Measurements from ENCODE around the gene GOT1. TPM values are rescaled to one million over a fixed set of nuclear protein-coding genes. Genes with fewer than 3 reads are reported as not detected.
A peak's percentile ranks its signal among the peaks of the same experiment; 100 is the strongest.

GOT1 gene
- polyA plus RNA-seq, 3 donors, result 2.6 to 10.4 (median 8.2) TPM

DNA sequence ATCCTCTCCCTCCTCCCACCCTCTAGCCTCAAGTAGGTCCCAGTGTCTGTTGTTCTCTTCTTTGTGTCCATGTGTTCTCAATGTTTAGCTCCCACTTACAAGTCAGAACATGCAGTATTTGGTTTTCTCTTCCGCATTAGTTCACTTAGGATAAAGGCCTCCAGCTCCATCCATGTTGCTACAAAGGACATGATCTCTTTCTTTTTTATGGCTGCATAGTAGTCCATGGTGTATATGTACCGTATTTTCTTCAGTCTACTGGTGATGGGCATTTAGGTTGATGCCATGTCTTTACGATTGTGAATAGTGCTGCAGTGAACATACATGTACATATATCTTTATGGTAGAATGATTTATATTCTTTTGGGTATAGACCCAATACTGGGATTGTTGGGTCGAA lies 1.6 kb upstream of the GOT1 start:
- intact Hi-C loops (cut with micrococcal nuclease), result loop anchor here (5.0 to 10.0 kb wide), 2 partner anchors 190 to 283 kb away; partner anchors contain the start of gene SLC25A28 (in 2 of the 2)
- Histone ChIP-seq H3K36me3 (replicated peaks in 1 of 2; ENCODE audit: control insufficient read depth in 1 of 2, insufficient read depth in 2 of 2, low read length in 2 of 2) (peaks cover 0 to 5% of the 10 kb centered on the region in 2 donors), H4K20me1 (ENCODE audit: insufficient read depth, low read length) (no peaks in the 10 kb centered on the region), H3K4me1 (ENCODE audit: control insufficient read depth in 1 of 2, insufficient read depth in 2 of 2, low read length in 2 of 2) (peaks cover 12 to 19% of the 10 kb centered on the region in 2 donors), H3K9me3 (replicated peaks in 1 of 2; ENCODE audit: control insufficient read depth in 1 of 2, insufficient read depth in 1 of 2, low read length in 2 of 2) (no peaks in the 10 kb centered on the region), H3K4me3 (replicated peaks in 1 of 3; ENCODE audit: low read depth in 2 of 3, low read length in 3 of 3) (no peak overlapping the region), H3K27ac (ENCODE audit: low read depth in 1 of 2, low read length in 2 of 2) (no peak overlapping the region), H2AFZ (ENCODE audit: insufficient read depth, low read depth, low read length, poor library complexity, severe bottlenecking) (no peak overlapping the region), H3K4me2 (replicated peaks; ENCODE audit: extremely low read depth, low read length, poor library complexity, severe bottlenecking) (no peak overlapping the region), H3K79me2 (ENCODE audit: insufficient read depth, low read length) (no peaks in the 10 kb centered on the region), H3K27me3 (ENCODE audit: control insufficient read depth in 2 of 2, insufficient read depth in 2 of 2, low read length in 2 of 2) (no peaks in the 10 kb centered on the region), H3K9ac (ENCODE audit: insufficient read depth, low read length, poor library complexity, severe bottlenecking) (no peak overlapping the region)
- Mint-ChIP-seq H3K4me3 (no peak overlapping the region), H3K36me3 (peaks cover 4 to 7% of the 10 kb centered on the region in 2 donors), H3K4me1 (peaks cover 22% of the 10 kb centered on the region), H3K27me3 (ENCODE audit: low read depth in 3 of 3) (peaks cover 0 to 8% (median 0%) of the 10 kb centered on the region in 3 donors), H3K9me3 (peaks cover 0 to 5% (median 0%) of the 10 kb centered on the region in 7 donors), H3K27ac (peak overlapping the region in 1 of 7 donors; percentile 60)
- no CpG with 5 or more reads among the region's 4 CpGs for WGBS (ENCODE audit: insufficient coverage)
- DNase-seq, result no peak
- TF ChIP-seq, protein P1, sequence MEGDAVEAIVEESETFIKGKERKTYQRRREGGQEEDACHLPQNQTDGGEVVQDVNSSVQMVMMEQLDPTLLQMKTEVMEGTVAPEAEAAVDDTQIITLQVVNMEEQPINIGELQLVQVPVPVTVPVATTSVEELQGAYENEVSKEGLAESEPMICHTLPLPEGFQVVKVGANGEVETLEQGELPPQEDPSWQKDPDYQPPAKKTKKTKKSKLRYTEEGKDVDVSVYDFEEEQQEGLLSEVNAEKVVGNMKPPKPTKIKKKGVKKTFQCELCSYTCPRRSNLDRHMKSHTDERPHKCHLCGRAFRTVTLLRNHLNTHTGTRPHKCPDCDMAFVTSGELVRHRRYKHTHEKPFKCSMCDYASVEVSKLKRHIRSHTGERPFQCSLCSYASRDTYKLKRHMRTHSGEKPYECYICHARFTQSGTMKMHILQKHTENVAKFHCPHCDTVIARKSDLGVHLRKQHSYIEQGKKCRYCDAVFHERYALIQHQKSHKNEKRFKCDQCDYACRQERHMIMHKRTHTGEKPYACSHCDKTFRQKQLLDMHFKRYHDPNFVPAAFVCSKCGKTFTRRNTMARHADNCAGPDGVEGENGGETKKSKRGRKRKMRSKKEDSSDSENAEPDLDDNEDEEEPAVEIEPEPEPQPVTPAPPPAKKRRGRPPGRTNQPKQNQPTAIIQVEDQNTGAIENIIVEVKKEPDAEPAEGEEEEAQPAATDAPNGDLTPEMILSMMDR (IDR thresholded peaks at IDR 0.05), result no peak

DNA sequence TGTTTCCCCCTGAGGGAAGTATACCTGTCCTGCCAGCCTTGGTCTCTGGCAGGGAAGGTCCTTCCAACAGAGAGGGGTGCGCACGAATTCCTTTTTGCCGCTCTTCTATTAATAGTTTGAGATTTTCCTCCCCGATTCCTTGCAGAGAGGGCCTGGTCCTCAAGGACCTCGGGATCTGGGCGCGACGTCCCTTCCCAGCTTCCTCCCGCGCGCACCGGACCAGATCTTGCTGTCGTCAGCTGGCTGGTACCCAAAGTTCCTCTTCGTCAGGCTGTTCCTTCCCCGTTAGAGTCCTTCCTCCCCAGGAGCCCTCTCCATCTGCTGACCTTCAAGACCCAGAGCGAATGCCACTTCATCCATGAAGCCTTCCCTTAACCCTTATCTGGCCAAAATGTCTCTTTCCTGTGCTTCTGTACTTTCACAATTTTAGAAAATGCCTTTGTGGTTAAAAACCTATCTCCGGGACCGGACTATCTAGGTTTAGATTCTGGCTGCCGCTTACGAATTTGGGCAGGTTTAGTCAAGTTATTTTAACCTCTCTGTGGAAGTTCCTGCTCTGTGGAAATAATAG lies 851 bp upstream of the GOT1 start:
- peak overlapping the region; percentile 99 to 100 for H3K4me3 Mint-ChIP-seq
- DNase-seq, result peak; percentile 35 to 65 (median 42)
- H4K20me1 ChIP-seq (ENCODE audit: insufficient read depth, low read length), result no peaks in the 10 kb centered on the region
- H3K9me3 ChIP-seq (replicated peaks in 1 of 2; ENCODE audit: control insufficient read depth in 1 of 2, insufficient read depth in 1 of 2, low read length in 2 of 2), result no peaks in the 10 kb centered on the region
- H3K79me2 ChIP-seq (ENCODE audit: insufficient read depth, low read length), result no peaks in the 10 kb centered on the region
- peaks cover 4 to 7% of the 10 kb centered on the region in 2 donors for H3K36me3 Mint-ChIP-seq
- peak overlapping the region; percentile 72 for H3K9ac ChIP-seq (ENCODE audit: insufficient read depth, low read length, poor library complexity, severe bottlenecking)
- H3K4me2 ChIP-seq (replicated peaks; ENCODE audit: extremely low read depth, low read length, poor library complexity, severe bottlenecking), result peak overlapping the region; percentile 75
- peaks cover 0 to 5% of the 10 kb centered on the region in 2 donors for H3K36me3 ChIP-seq (replicated peaks in 1 of 2; ENCODE audit: control insufficient read depth in 1 of 2, insufficient read depth in 2 of 2, low read length in 2 of 2)
- peak overlapping the region; percentile 95 to 99 (median 97) for H3K27ac Mint-ChIP-seq
- peak overlapping the region; percentile 41 to 76 (median 64) for H3K4me3 ChIP-seq (replicated peaks in 1 of 3; ENCODE audit: low read depth in 2 of 3, low read length in 3 of 3)
- peak overlapping the region; percentile 83 to 84 for H3K27ac ChIP-seq (ENCODE audit: low read depth in 1 of 2, low read length in 2 of 2)
- intact Hi-C loops (cut with micrococcal nuclease), result loop anchor here (5.0 to 10.0 kb wide), 2 partner anchors 191 to 284 kb away; partner anchors contain the start of gene SLC25A28 (in 2 of the 2)
- H3K9me3 Mint-ChIP-seq, result peaks cover 0 to 5% (median 0%) of the 10 kb centered on the region in 7 donors
- peaks cover 22% of the 10 kb centered on the region for H3K4me1 Mint-ChIP-seq
- H3K27me3 Mint-ChIP-seq (ENCODE audit: low read depth in 3 of 3), result peaks cover 0 to 8% (median 0%) of the 10 kb centered on the region in 3 donors
- H3K4me1 ChIP-seq (ENCODE audit: control insufficient read depth in 1 of 2, insufficient read depth in 2 of 2, low read length in 2 of 2), result peaks cover 12 to 19% of the 10 kb centered on the region in 2 donors
- no peaks in the 10 kb centered on the region for H3K27me3 ChIP-seq (ENCODE audit: control insufficient read depth in 2 of 2, insufficient read depth in 2 of 2, low read length in 2 of 2)
- TF ChIP-seq, protein P1 (IDR thresholded peaks at IDR 0.05), result no peak
- WGBS (ENCODE audit: insufficient coverage), result 2% methylated on average over 16 of the region's 20 CpGs
- H2AFZ ChIP-seq (ENCODE audit: insufficient read depth, low read depth, low read length, poor library complexity, severe bottlenecking), result peak overlapping the region; percentile 93

All from CD14-positive monocyte (primary cell).